HEK293 (cell line): ENCODE measurements around the gene ARMH4.

Experiments used
- CTCF ChIA-PET: fragments of 350-600 bp; formaldehyde crosslinking; extraction: SDS; loops from one replicate; lab custom pipeline; 2021; ENCODE audit warnings: antibody characterized with exemption; lab: Yijun Ruan, JAX
- POLR2A ChIA-PET: fragments of 300-600 bp; formaldehyde crosslinking; extraction: SDS; loops from one replicate; lab custom pipeline; 2020; ENCODE audit warnings: antibody characterized with exemption, inconsistent platforms; lab: Yijun Ruan, JAX
- H3K27ac ChIP-seq: fragments of 200-500 bp; sonication (Bioruptor generic); 2 replicates; pipeline ENCODE4 v1.5.1; 2014; ENCODE audit warnings: low read depth, low read length, control low read depth, inconsistent platforms; ENCODE audit errors: extremely low read depth
- H3K36me3 ChIP-seq, 2 experiments: fragments of 200-500 bp in 1 of 2; sonication (Bioruptor generic) in 1 of 2; 1 replicate in 1 of 2; 2 replicates in 1 of 2; pipeline ENCODE4 v1.5.1; 2014 to 2017; ENCODE audit warnings: inconsistent platforms in 2 of 2, low read length in 2 of 2; ENCODE audit not compliant: control insufficient read depth in 2 of 2, insufficient read depth in 1 of 2
- H3K4me1 ChIP-seq: fragments of 200-500 bp; sonication (Bioruptor generic); 2 replicates; pipeline ENCODE4 v1.5.1; 2014; ENCODE audit warnings: mild to moderate bottlenecking, low read length, inconsistent platforms; ENCODE audit not compliant: control insufficient read depth, insufficient read depth
- H3K4me3 ChIP-seq: 2 replicates; pipeline ENCODE4 v1.5.1; 2011; ENCODE audit warnings: low read depth, mild to moderate bottlenecking, control low read depth, low read length, moderate library complexity
- H3K9me3 ChIP-seq: fragments of 200-500 bp; sonication (Bioruptor generic); 2 replicates; pipeline ENCODE4 v1.5.1; 2014; ENCODE audit warnings: low read depth, low read length, inconsistent platforms; ENCODE audit not compliant: control insufficient read depth, insufficient read depth
- ELK4 ChIP-seq: IDR thresholded peaks from 2 replicates; pipeline ENCODE4 v1.6.1; 2011; ENCODE audit warnings: mild to moderate bottlenecking, low read depth, low read length, borderline replicate concordance
- MEIS1 ChIP-seq: sonication (generic); formaldehyde crosslinking; IDR thresholded peaks from 2 replicates; pipeline ENCODE4 v1.8.1; 2022; ENCODE audit warnings: missing genetic modification reagents, mild to moderate bottlenecking, borderline replicate concordance
- TRIM28 ChIP-seq: IDR thresholded peaks from 2 replicates; pipeline ENCODE4 v1.6.1; 2011; ENCODE audit warnings: low read length, control low read depth, borderline replicate concordance
- ZBTB10 ChIP-seq: fragments of 450-650 bp; formaldehyde crosslinking; IDR thresholded peaks from 2 replicates; pipeline ENCODE4 v1.5.1; 2016; ENCODE audit warnings: missing biosample characterization, missing genetic modification characterization
- ZBTB6 ChIP-seq: fragments of 450-650 bp; formaldehyde crosslinking; IDR thresholded peaks from 2 replicates; pipeline ENCODE4 v1.5.1; 2017; ENCODE audit warnings: missing biosample characterization, missing genetic modification characterization
- ZFHX2 ChIP-seq: fragments of 450-650 bp; formaldehyde crosslinking; conservative IDR thresholded peaks from 2 replicates; pipeline ENCODE4 v1.5.1; 2016; ENCODE audit warnings: missing biosample characterization, missing genetic modification characterization
- ZNF138 ChIP-seq: fragments of 450-650 bp; formaldehyde crosslinking; IDR thresholded peaks from 2 replicates; pipeline ENCODE4 v1.5.1; 2016; ENCODE audit warnings: missing biosample characterization, missing genetic modification characterization, borderline replicate concordance
- ZNF513 ChIP-seq: fragments of 450-650 bp; IDR thresholded peaks from 2 replicates; pipeline ENCODE4 v1.5.1; 2018; ENCODE audit warnings: missing biosample characterization, missing genetic modification characterization
- ZNF518A ChIP-seq: fragments of 450-650 bp; formaldehyde crosslinking; conservative IDR thresholded peaks from 2 replicates; pipeline ENCODE4 v1.5.1; 2016; ENCODE audit warnings: low read depth, missing biosample characterization, missing genetic modification characterization

The ARMH4 gene

GRCh38 chr14:58167891-58168290 lies 15.9 kb upstream of the ARMH4 start:
- H3K4me3 ChIP-seq: no peak overlapping the region
- H3K9me3 ChIP-seq: no peaks in the 10 kb centered on the region
- no peak overlapping the region for H3K27ac ChIP-seq
- ChIA-PET CTCF (interaction anchor here (0.7 to 7.0 kb wide), 5 partner anchors 13 to 60 kb away, joined by 3 to 72 read pairs (median 4); no protein-coding TSS in a partner anchor), POLR2A (no interaction called here)
- no peaks in the 10 kb centered on the region for H3K36me3 ChIP-seq
- no peaks in the 10 kb centered on the region for H3K4me1 ChIP-seq
- TF ChIP-seq ZNF513 (no peak), ZNF138 (no peak), ELK4 (no peak), MEIS1 (no peak)

- H3K36me3 ChIP-seq: no peaks in the 10 kb centered on the region
- no peak overlapping the region for H3K4me3 ChIP-seq
- no peak overlapping the region for H3K27ac ChIP-seq
- ChIA-PET POLR2A (no interaction called here), CTCF (interaction anchor here (0.6 to 7.0 kb wide), 7 partner anchors 9 to 213 kb away, joined by 3 to 72 read pairs (median 4); no protein-coding TSS in a partner anchor)
- no peaks in the 10 kb centered on the region for H3K4me1 ChIP-seq
- TF ChIP-seq ZNF518A (tag by site-specific recombination) (no peak), ZBTB6 (tag by site-specific recombination) (no peak), ZBTB10 (tag by site-specific recombination) (no peak), ZFHX2 (tag by site-specific recombination) (no peak), TRIM28 (no peak)
- no peaks in the 10 kb centered on the region for H3K9me3 ChIP-seq
Measured at GRCh38 chr14:58167057-58167456, 15.0 kb upstream of the ARMH4 start.
